Suprapubic skin (tissue), 4 donors: ENCODE measurements around the gene PCSK2. TPM values are rescaled to one million over a fixed set of nuclear protein-coding genes. Genes with fewer than 3 reads are reported as not detected.

Experiments
- DNase-seq, 2 donors: peaks; one replicate each; pipeline ENCODE4 v3.0.0-alpha.2; 2019; ENCODE audit warnings: low spot score in 2 of 2
- H3K27ac ChIP-seq: fragments of 200-600 bp; sonication (generic); one replicate; pipeline ENCODE4 v1.5.1; 2019
- H3K27me3 ChIP-seq: fragments of 200-600 bp; sonication (generic); one replicate; pipeline ENCODE4 v1.5.1; 2019
- H3K36me3 ChIP-seq: fragments of 200-600 bp; sonication (generic); one replicate; pipeline ENCODE4 v1.5.1; 2019
- H3K4me1 ChIP-seq: fragments of 200-600 bp; sonication (generic); one replicate; pipeline ENCODE4 v1.5.1; 2019
- H3K4me3 ChIP-seq: fragments of 200-600 bp; sonication (generic); one replicate; pipeline ENCODE4 v1.5.1; 2019; ENCODE audit warnings: mild to moderate bottlenecking
- H3K9me3 ChIP-seq: fragments of 200-600 bp; sonication (generic); one replicate; pipeline ENCODE4 v1.5.1; 2019
- CTCF ChIP-seq, 2 donors: fragments of 200-600 bp in 1 of 2; fragments of 450-650 bp in 1 of 2; sonication (generic) in 1 of 2; IDR thresholded peaks; one replicate each; pipeline ENCODE4 v1.5.1; 2016 to 2019; ENCODE audit warnings: antibody characterized with exemption in 2 of 2, mild to moderate bottlenecking in 1 of 2, moderate library complexity in 1 of 2
- EP300 ChIP-seq: sonication (generic); formaldehyde crosslinking; IDR thresholded peaks from one replicate; pipeline ENCODE4 v1.6.1; 2017; ENCODE audit warnings: antibody characterized with exemption
- POLR2A ChIP-seq, 2 donors: fragments of 450-650 bp; IDR thresholded peaks; one replicate each; pipeline ENCODE4 v1.6.1; 2017; ENCODE audit warnings: antibody characterized with exemption in 2 of 2, mild to moderate bottlenecking in 2 of 2, moderate library complexity in 2 of 2
- POLR2AphosphoS5 ChIP-seq, 3 donors: sonication (generic); formaldehyde crosslinking; IDR thresholded peaks; one replicate each; pipeline ENCODE4 v1.6.1; 2017; ENCODE audit warnings: antibody characterized with exemption in 3 of 3
- whole genome bisulfite sequencing: methylation state at CpG from one replicate; pipeline ENCODE4 v1.1.5; 2018; 5-methylcytosine and 5-hydroxymethylcytosine counted together
- total RNA-seq, 4 donors: library from RNA; depleted of rRNA; stranded (reverse); fragments of >200 nt; gene quantifications; one replicate each; pipeline ENCODE4 v1.1.0, GENCODE V29; 2016

The PCSK2 gene
- total RNA-seq, 4 donors from 2014 or later: 5.2 to 23.1 (median 12.9) TPM

- 86% methylated on average over 7 of the region's 7 CpGs for WGBS
- no peak for DNase-seq
- no peak overlapping the region for H3K27ac ChIP-seq
- H3K4me3 ChIP-seq: no peak overlapping the region
- no peaks in the 10 kb centered on the region for H3K27me3 ChIP-seq
- H3K9me3 ChIP-seq: no peaks in the 10 kb centered on the region
- peaks cover 3% of the 10 kb centered on the region for H3K4me1 ChIP-seq
- H3K36me3 ChIP-seq: no peaks in the 10 kb centered on the region
- no peak for TF ChIP-seq EP300
- no peak for TF ChIP-seq CTCF (IDR thresholded peaks at IDR 0.05)
- no peak for TF ChIP-seq POLR2A (IDR thresholded peaks at IDR 0.05)
- no peak for TF ChIP-seq POLR2AphosphoS5 (IDR thresholded peaks at IDR 0.05)
Measured at GRCh38 chr20:17519606-17520285, 292.9 kb downstream of the PCSK2 start.

GRCh38 chr20:17520583-17520982 is 293.7 kb downstream of the PCSK2 start:
- Histone ChIP-seq H3K36me3 (no peaks in the 10 kb centered on the region), H3K4me3 (no peak overlapping the region), H3K9me3 (no peaks in the 10 kb centered on the region), H3K4me1 (peaks cover 3% of the 10 kb centered on the region), H3K27ac (no peak overlapping the region), H3K27me3 (no peaks in the 10 kb centered on the region)
- no peak for TF ChIP-seq EP300
- no peak for TF ChIP-seq POLR2AphosphoS5 (IDR thresholded peaks at IDR 0.05)
- no peak for TF ChIP-seq CTCF (IDR thresholded peaks at IDR 0.05)
- no peak for TF ChIP-seq POLR2A (IDR thresholded peaks at IDR 0.05)
- no peak for DNase-seq
- 22% methylated on average over 3 of the region's 3 CpGs for WGBS

GRCh38 chr20:17522528-17522927 is 295.7 kb downstream of the PCSK2 start:
- no peak for DNase-seq
- Histone ChIP-seq H3K27ac (no peak overlapping the region), H3K36me3 (no peaks in the 10 kb centered on the region), H3K4me1 (peaks cover 3% of the 10 kb centered on the region), H3K4me3 (no peak overlapping the region), H3K27me3 (no peaks in the 10 kb centered on the region), H3K9me3 (no peaks in the 10 kb centered on the region)
- 89% methylated on average over 3 of the region's 3 CpGs for WGBS
- no peak for TF ChIP-seq CTCF (IDR thresholded peaks at IDR 0.05)
- no peak for TF ChIP-seq POLR2AphosphoS5 (IDR thresholded peaks at IDR 0.05)
- no peak for TF ChIP-seq POLR2A (IDR thresholded peaks at IDR 0.05)
- no peak for TF ChIP-seq EP300

GRCh38 chr20:17523326-17523725 is 296.5 kb downstream of the PCSK2 start:
- Histone ChIP-seq H3K36me3 (no peaks in the 10 kb centered on the region), H3K27me3 (no peaks in the 10 kb centered on the region), H3K27ac (no peak overlapping the region), H3K4me1 (peaks cover 3% of the 10 kb centered on the region), H3K4me3 (no peak overlapping the region), H3K9me3 (no peaks in the 10 kb centered on the region)
- DNase-seq: no peak
- WGBS: 76% methylated on average over 5 of the region's 5 CpGs
- TF ChIP-seq EP300 (no peak), POLR2A (IDR thresholded peaks at IDR 0.05) (no peak), POLR2AphosphoS5 (IDR thresholded peaks at IDR 0.05) (no peak), CTCF (IDR thresholded peaks at IDR 0.05) (no peak)

- no peaks in the 10 kb centered on the region for H3K9me3 ChIP-seq
- no peak overlapping the region for H3K27ac ChIP-seq
- no peaks in the 10 kb centered on the region for H3K27me3 ChIP-seq
- peaks cover 3% of the 10 kb centered on the region for H3K4me1 ChIP-seq
- TF ChIP-seq EP300: no peak
- H3K4me3 ChIP-seq: no peak overlapping the region
- 80% methylated on average over 8 of the region's 8 CpGs for WGBS
- no peaks in the 10 kb centered on the region for H3K36me3 ChIP-seq
- DNase-seq: no peak
Measured at GRCh38 chr20:17524560-17524959, 297.7 kb downstream of the PCSK2 start.

GRCh38 chr20:17525132-17525531 is 298.3 kb downstream of the PCSK2 start:
- Histone ChIP-seq H3K4me3 (no peak overlapping the region), H3K27ac (no peak overlapping the region), H3K27me3 (no peaks in the 10 kb centered on the region), H3K9me3 (no peaks in the 10 kb centered on the region), H3K36me3 (no peaks in the 10 kb centered on the region), H3K4me1 (peaks cover 3% of the 10 kb centered on the region)
- TF ChIP-seq EP300 (no peak), CTCF (IDR thresholded peaks at IDR 0.05) (no peak)
- WGBS: 86% methylated on average over 5 of the region's 5 CpGs
- DNase-seq: no peak
